Keratinocyte (primary cell): ENCODE measurements around the gene FDXR.

Source experiments
- EZH2 ChIP-seq: IDR thresholded peaks from one replicate; pipeline ENCODE4 v1.6.1; 2012; ENCODE audit warnings: inconsistent platforms, mild to moderate bottlenecking, low read length, moderate library complexity
- TF ChIP-seq, protein P1 (sequence below), 3 experiments: IDR thresholded peaks in 1 of 3; conservative IDR thresholded peaks in 1 of 3; optimal IDR thresholded peaks in 1 of 3; 2 replicates in 2 of 3; 3 replicates in 1 of 3; pipeline versions ENCODE3 to v1.5.1; 2011; ENCODE audit warnings: low read length in 3 of 3, mild to moderate bottlenecking in 3 of 3, moderate library complexity in 2 of 3, control low read depth in 1 of 3, inconsistent platforms in 1 of 3; ENCODE audit not compliant: insufficient read depth in 2 of 3; ENCODE audit errors: extremely low read depth in 1 of 3

- TF ChIP-seq, protein P1, sequence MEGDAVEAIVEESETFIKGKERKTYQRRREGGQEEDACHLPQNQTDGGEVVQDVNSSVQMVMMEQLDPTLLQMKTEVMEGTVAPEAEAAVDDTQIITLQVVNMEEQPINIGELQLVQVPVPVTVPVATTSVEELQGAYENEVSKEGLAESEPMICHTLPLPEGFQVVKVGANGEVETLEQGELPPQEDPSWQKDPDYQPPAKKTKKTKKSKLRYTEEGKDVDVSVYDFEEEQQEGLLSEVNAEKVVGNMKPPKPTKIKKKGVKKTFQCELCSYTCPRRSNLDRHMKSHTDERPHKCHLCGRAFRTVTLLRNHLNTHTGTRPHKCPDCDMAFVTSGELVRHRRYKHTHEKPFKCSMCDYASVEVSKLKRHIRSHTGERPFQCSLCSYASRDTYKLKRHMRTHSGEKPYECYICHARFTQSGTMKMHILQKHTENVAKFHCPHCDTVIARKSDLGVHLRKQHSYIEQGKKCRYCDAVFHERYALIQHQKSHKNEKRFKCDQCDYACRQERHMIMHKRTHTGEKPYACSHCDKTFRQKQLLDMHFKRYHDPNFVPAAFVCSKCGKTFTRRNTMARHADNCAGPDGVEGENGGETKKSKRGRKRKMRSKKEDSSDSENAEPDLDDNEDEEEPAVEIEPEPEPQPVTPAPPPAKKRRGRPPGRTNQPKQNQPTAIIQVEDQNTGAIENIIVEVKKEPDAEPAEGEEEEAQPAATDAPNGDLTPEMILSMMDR (optimal IDR thresholded peaks at IDR 0.05 in 1 of 3, IDR thresholded peaks at IDR 0.05 in 1 of 3, conservative IDR thresholded peaks at IDR 0.05 in 1 of 3; ENCODE audit: extremely low read depth in 1 of 3, insufficient read depth in 2 of 3, low read length in 3 of 3): no peak
- TF ChIP-seq EZH2: no peak
Measured at GRCh38 chr17:74838274-74838673, 34.5 kb downstream of the FDXR start.
